Suprapubic skin (tissue), 4 donors: ENCODE results near the gene PTPRD. TPM values are rescaled to one million over a fixed set of nuclear protein-coding genes. Genes with fewer than 3 reads are reported as not detected.

Experiments used
- DNase-seq, 2 donors: peaks; one replicate each; pipeline ENCODE4 v3.0.0-alpha.2; 2019; ENCODE audit warnings: low spot score in 2 of 2
- H3K27ac ChIP-seq: fragments of 200-600 bp; sonication (generic); one replicate; pipeline ENCODE4 v1.5.1; 2019
- H3K27me3 ChIP-seq: fragments of 200-600 bp; sonication (generic); one replicate; pipeline ENCODE4 v1.5.1; 2019
- H3K36me3 ChIP-seq: fragments of 200-600 bp; sonication (generic); one replicate; pipeline ENCODE4 v1.5.1; 2019
- H3K4me1 ChIP-seq: fragments of 200-600 bp; sonication (generic); one replicate; pipeline ENCODE4 v1.5.1; 2019
- H3K4me3 ChIP-seq: fragments of 200-600 bp; sonication (generic); one replicate; pipeline ENCODE4 v1.5.1; 2019; ENCODE audit warnings: mild to moderate bottlenecking
- H3K9me3 ChIP-seq: fragments of 200-600 bp; sonication (generic); one replicate; pipeline ENCODE4 v1.5.1; 2019
- EP300 ChIP-seq: sonication (generic); formaldehyde crosslinking; IDR thresholded peaks from one replicate; pipeline ENCODE4 v1.6.1; 2017; ENCODE audit warnings: antibody characterized with exemption
- POLR2A ChIP-seq, 2 donors: fragments of 450-650 bp; IDR thresholded peaks; one replicate each; pipeline ENCODE4 v1.6.1; 2017; ENCODE audit warnings: antibody characterized with exemption in 2 of 2, mild to moderate bottlenecking in 2 of 2, moderate library complexity in 2 of 2
- POLR2AphosphoS5 ChIP-seq, 3 donors: sonication (generic); formaldehyde crosslinking; IDR thresholded peaks; one replicate each; pipeline ENCODE4 v1.6.1; 2017; ENCODE audit warnings: antibody characterized with exemption in 3 of 3
- WGBS: methylation state at CpG from one replicate; pipeline ENCODE4 v1.1.5; 2018; 5-methylcytosine and 5-hydroxymethylcytosine counted together
- total RNA-seq, 4 donors: library from RNA; depleted of rRNA; stranded (reverse); fragments of >200 nt; gene quantifications; one replicate each; pipeline ENCODE4 v1.1.0, GENCODE V29; 2016
- TF ChIP-seq, protein P1 (sequence below), 2 donors: fragments of 200-600 bp in 1 of 2; fragments of 450-650 bp in 1 of 2; sonication (generic) in 1 of 2; IDR thresholded peaks; one replicate each; pipeline ENCODE4 v1.5.1; 2016 to 2019; ENCODE audit warnings: antibody characterized with exemption in 2 of 2, mild to moderate bottlenecking in 1 of 2, moderate library complexity in 1 of 2

PTPRD gene
- total RNA-seq, 4 donors from 2014 or later: 0.49 to 3.3 (median 2.5) TPM

GRCh38 chr9:9182431-9182830, 1430.4 kb downstream of the PTPRD start:
- H3K4me3 ChIP-seq: no peak overlapping the region
- 66% methylated on average over 2 of the region's 2 CpGs for WGBS

GRCh38 chr9:9177081-9177480, 1435.7 kb downstream of the PTPRD start:
- TF ChIP-seq, protein P1, sequence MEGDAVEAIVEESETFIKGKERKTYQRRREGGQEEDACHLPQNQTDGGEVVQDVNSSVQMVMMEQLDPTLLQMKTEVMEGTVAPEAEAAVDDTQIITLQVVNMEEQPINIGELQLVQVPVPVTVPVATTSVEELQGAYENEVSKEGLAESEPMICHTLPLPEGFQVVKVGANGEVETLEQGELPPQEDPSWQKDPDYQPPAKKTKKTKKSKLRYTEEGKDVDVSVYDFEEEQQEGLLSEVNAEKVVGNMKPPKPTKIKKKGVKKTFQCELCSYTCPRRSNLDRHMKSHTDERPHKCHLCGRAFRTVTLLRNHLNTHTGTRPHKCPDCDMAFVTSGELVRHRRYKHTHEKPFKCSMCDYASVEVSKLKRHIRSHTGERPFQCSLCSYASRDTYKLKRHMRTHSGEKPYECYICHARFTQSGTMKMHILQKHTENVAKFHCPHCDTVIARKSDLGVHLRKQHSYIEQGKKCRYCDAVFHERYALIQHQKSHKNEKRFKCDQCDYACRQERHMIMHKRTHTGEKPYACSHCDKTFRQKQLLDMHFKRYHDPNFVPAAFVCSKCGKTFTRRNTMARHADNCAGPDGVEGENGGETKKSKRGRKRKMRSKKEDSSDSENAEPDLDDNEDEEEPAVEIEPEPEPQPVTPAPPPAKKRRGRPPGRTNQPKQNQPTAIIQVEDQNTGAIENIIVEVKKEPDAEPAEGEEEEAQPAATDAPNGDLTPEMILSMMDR (IDR thresholded peaks at IDR 0.05): no peak
- TF ChIP-seq POLR2A (IDR thresholded peaks at IDR 0.05) (no peak), POLR2AphosphoS5 (IDR thresholded peaks at IDR 0.05) (no peak), EP300 (no peak)
- Histone ChIP-seq H3K4me3 (no peak overlapping the region), H3K36me3 (no peaks in the 10 kb centered on the region), H3K27me3 (no peaks in the 10 kb centered on the region), H3K4me1 (no peaks in the 10 kb centered on the region), H3K27ac (no peak overlapping the region), H3K9me3 (no peaks in the 10 kb centered on the region)
- 24% methylated on average over 1 of the region's 1 CpG for WGBS
- DNase-seq: no peak

More at GRCh38 chr9:9182431-9182830, 1430.4 kb downstream of the PTPRD start:
- H3K27me3 ChIP-seq: no peaks in the 10 kb centered on the region
- no peak for DNase-seq
- no peaks in the 10 kb centered on the region for H3K36me3 ChIP-seq
- H3K4me1 ChIP-seq: no peaks in the 10 kb centered on the region
- H3K9me3 ChIP-seq: no peaks in the 10 kb centered on the region
- no peak overlapping the region for H3K27ac ChIP-seq
- TF ChIP-seq POLR2A (IDR thresholded peaks at IDR 0.05) (no peak), POLR2AphosphoS5 (IDR thresholded peaks at IDR 0.05) (no peak), EP300 (no peak)
- TF ChIP-seq, protein P1 (IDR thresholded peaks at IDR 0.05): no peak

- Histone ChIP-seq H3K27me3 (no peaks in the 10 kb centered on the region), H3K36me3 (no peaks in the 10 kb centered on the region), H3K4me1 (no peaks in the 10 kb centered on the region), H3K27ac (no peak overlapping the region), H3K9me3 (no peaks in the 10 kb centered on the region), H3K4me3 (no peak overlapping the region)
- DNase-seq: no peak
- TF ChIP-seq POLR2AphosphoS5 (IDR thresholded peaks at IDR 0.05) (no peak), POLR2A (IDR thresholded peaks at IDR 0.05) (no peak)
- TF ChIP-seq, protein P1 (IDR thresholded peaks at IDR 0.05): no peak
Measured at GRCh38 chr9:9174358-9174757, 1438.4 kb downstream of the PTPRD start.

DNA sequence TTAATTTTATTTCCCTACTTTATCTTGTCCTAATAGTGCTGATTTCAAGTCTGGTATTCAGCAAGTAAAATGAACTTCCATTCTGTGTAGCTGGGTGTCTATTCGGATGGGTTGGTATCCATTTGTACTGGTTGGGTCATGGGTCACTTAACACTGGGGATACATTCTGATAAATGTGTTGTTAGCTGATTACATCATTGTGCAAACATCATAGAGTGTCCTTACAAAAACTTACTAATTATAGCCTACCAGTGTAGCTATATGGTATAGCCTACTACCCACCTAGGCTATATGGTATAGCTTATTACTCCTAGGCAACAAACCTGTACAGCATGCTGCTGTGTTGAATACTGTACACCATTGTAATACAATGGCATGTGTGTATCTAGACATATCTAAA, 1439.5 kb downstream of the PTPRD start:
- no peak for DNase-seq
- TF ChIP-seq POLR2AphosphoS5 (IDR thresholded peaks at IDR 0.05): no peak
- no peak for TF ChIP-seq POLR2A (IDR thresholded peaks at IDR 0.05)
- no peak for TF ChIP-seq EP300
- TF ChIP-seq, protein P1 (IDR thresholded peaks at IDR 0.05): no peak
- H3K4me1 ChIP-seq: no peaks in the 10 kb centered on the region

DNA sequence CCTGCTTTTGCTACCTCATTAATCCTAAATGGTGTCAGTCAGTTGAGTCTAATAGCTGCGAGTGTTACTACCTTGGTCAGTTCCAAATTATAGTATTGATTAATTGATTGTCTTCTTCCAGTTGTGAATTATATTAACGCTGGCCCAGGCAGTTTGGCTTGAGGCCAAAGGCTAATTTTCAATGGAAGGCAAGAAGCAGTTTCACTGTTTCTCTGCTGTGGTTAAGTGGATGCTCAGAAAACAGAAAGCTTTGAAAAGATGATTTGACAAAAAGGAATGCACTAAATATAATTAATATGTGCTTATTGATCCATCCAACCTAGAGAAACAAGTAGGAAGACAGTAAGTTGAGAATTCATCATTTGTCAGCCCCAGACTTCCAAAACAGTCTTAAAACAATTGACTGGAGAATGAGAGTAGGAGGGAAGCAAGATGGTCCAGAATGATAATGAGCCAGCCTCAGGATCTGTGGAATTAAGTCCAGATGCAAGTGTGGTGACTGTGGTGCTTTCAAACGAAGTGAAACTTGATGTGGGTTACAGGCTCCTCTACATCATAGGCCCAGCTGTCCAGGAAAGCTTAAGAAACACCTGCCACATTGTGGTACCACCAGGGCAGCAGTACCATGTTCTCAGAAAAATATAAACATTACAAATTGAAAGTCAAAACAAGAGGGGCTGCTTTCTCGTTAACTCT, 1442.2 kb downstream of the PTPRD start:
- 29% methylated on average over 4 of the region's 4 CpGs for WGBS
- H3K27me3 ChIP-seq: no peaks in the 10 kb centered on the region
- no peak overlapping the region for H3K4me3 ChIP-seq
- DNase-seq: no peak
- no peaks in the 10 kb centered on the region for H3K36me3 ChIP-seq
- H3K27ac ChIP-seq: no peak overlapping the region
- H3K9me3 ChIP-seq: no peaks in the 10 kb centered on the region
- no peaks in the 10 kb centered on the region for H3K4me1 ChIP-seq
- TF ChIP-seq, protein P1 (IDR thresholded peaks at IDR 0.05): no peak
- TF ChIP-seq EP300: no peak
- TF ChIP-seq POLR2A (IDR thresholded peaks at IDR 0.05): no peak
- no peak for TF ChIP-seq POLR2AphosphoS5 (IDR thresholded peaks at IDR 0.05)

More for the DNA sequence above, 1439.5 kb downstream of the PTPRD start:
- H3K9me3 ChIP-seq: no peaks in the 10 kb centered on the region
- H3K4me3 ChIP-seq: no peak overlapping the region
- no peaks in the 10 kb centered on the region for H3K36me3 ChIP-seq
- H3K27ac ChIP-seq: no peak overlapping the region
- no peaks in the 10 kb centered on the region for H3K27me3 ChIP-seq
- 89% methylated on average over 1 of the region's 1 CpG for WGBS
